Left lung (tissue), 10 donors: ENCODE results near the gene ADAMTS6. TPM values are rescaled to one million over a fixed set of nuclear protein-coding genes. Genes with fewer than 3 reads are reported as not detected.
"Not testable (repeated sequence)": the region's sequence is repeated elsewhere in the genome, so short reads cannot be mapped to it uniquely, and the experiment has no call there.

ENCODE experiments used
- ATAC-seq: fragments of 200-7000 bp; cut with Tn5 transposase; one replicate; pipeline ENCODE4 v1.9.1; 2020; ENCODE audit warnings: moderate library complexity
- DNase-seq, 4 donors: peaks; one replicate each; pipeline ENCODE4 v3.0.0-alpha.2; 2013 to 2020
- H3K27ac ChIP-seq, 2 donors: fragments of 200-600 bp; sonication (generic) in 1 of 2; one replicate each; pipeline versions ENCODE4 v1.5.0 to v1.8.0; 2020 to 2021
- H3K27me3 ChIP-seq, 2 donors: fragments of 200-600 bp; sonication (generic) in 1 of 2; one replicate each; pipeline versions ENCODE4 v1.5.0 to v1.8.0; 2020 to 2021
- H3K36me3 ChIP-seq, 2 donors: fragments of 200-600 bp; sonication (generic) in 1 of 2; one replicate each; pipeline versions ENCODE4 v1.5.0 to v1.8.0; 2020 to 2021
- H3K4me1 ChIP-seq, 2 donors: fragments of 200-600 bp; one replicate each; pipeline ENCODE4 v1.8.0; 2021
- H3K4me3 ChIP-seq, 2 donors: fragments of 200-600 bp; sonication (generic) in 1 of 2; one replicate each; pipeline versions ENCODE4 v1.5.0 to v1.8.0; 2020 to 2021; ENCODE audit warnings: mild to moderate bottlenecking in 1 of 2
- H3K9me3 ChIP-seq, 2 donors: fragments of 200-600 bp; sonication (generic) in 1 of 2; one replicate each; pipeline versions ENCODE4 v1.5.0 to v1.8.0; 2020 to 2021
- CTCF ChIP-seq, 2 donors: fragments of 200-600 bp; sonication (generic) in 1 of 2; IDR thresholded peaks; one replicate each; pipeline versions ENCODE4 v1.5.0 to v1.8.0; 2021; ENCODE audit warnings: antibody characterized with exemption in 2 of 2
- intact Hi-C, 2 donors: fragments of 100-400 bp; cut with DNase I; formaldehyde crosslinking; loops; one replicate each; pipeline versions ENCODE4 v1.11.2 to v1.14.2; 2022
- polyA plus RNA-seq, 6 donors: library from polyadenylated mRNA; unstranded; fragments of 120-200 nt; gene quantifications; one replicate each; pipeline ENCODE4 v1.2.1, GENCODE V29; 2013; ENCODE audit not compliant: insufficient read length in 6 of 6
- total RNA-seq, 2 donors: library from RNA; stranded (reverse); fragmentation: NEBNext Ultra II Directional; extraction: Animal tissue kit (Norgen Biotek cat#: 25700); gene quantifications; one replicate each; pipeline ENCODE4 v1.2.1, GENCODE V29; 2021
- donor health status: DM: no; HTN: yes; CAD: no.
- donor health status: DM: no; HTN: no; CAD: no.

The ADAMTS6 gene
- total and polyA plus RNA-seq, 8 donors, result 5.8 to 27.2 (median 11.2) TPM

- H3K27ac ChIP-seq, result no peak overlapping the region
- no peaks in the 10 kb centered on the region for H3K27me3 ChIP-seq
- no peaks in the 10 kb centered on the region for H3K4me1 ChIP-seq
- no peak for TF ChIP-seq CTCF (IDR thresholded peaks at IDR 0.05)
- H3K4me3 ChIP-seq, result no peak overlapping the region
- H3K9me3 ChIP-seq, result no peaks in the 10 kb centered on the region
- DNase-seq (no peak), ATAC-seq (no peak)
- intact Hi-C loops, result no loop called here
- no peaks in the 10 kb centered on the region for H3K36me3 ChIP-seq
Observed at GRCh38 chr5:65190328-65191053, 291.2 kb downstream of the ADAMTS6 start.

- Histone ChIP-seq H3K4me1 (no peaks in the 10 kb centered on the region), H3K36me3 (no peaks in the 10 kb centered on the region)
Observed at GRCh38 chr5:65186646-65187227, 295.0 kb downstream of the ADAMTS6 start.

GRCh38 chr5:65185468-65185867 is 296.3 kb downstream of the ADAMTS6 start:
- DNase-seq (no peak), ATAC-seq (no peak)
- intact Hi-C loops, result no loop called here
- no peaks in the 10 kb centered on the region for H3K36me3 ChIP-seq
- no peaks in the 10 kb centered on the region for H3K4me1 ChIP-seq
- no peaks in the 10 kb centered on the region for H3K27me3 ChIP-seq
- H3K4me3 ChIP-seq, result no peak overlapping the region
- TF ChIP-seq CTCF (IDR thresholded peaks at IDR 0.05), result no peak
- no peak overlapping the region for H3K27ac ChIP-seq
- no peaks in the 10 kb centered on the region for H3K9me3 ChIP-seq

More at GRCh38 chr5:65186646-65187227, 295.0 kb downstream of the ADAMTS6 start:
- no peaks in the 10 kb centered on the region for H3K9me3 ChIP-seq
- intact Hi-C loops, result no loop called here
- TF ChIP-seq CTCF (IDR thresholded peaks at IDR 0.05), result no peak
- H3K4me3 ChIP-seq, result no peak overlapping the region
- no peak for DNase-seq
- ATAC-seq, result no peak
- H3K27me3 ChIP-seq, result no peaks in the 10 kb centered on the region
- H3K27ac ChIP-seq, result no peak overlapping the region

GRCh38 chr5:65184780-65185179 is 296.9 kb downstream of the ADAMTS6 start:
- Histone ChIP-seq H3K9me3 (no peaks in the 10 kb centered on the region), H3K36me3 (no peaks in the 10 kb centered on the region), H3K4me1 (no peaks in the 10 kb centered on the region), H3K27me3 (no peaks in the 10 kb centered on the region), H3K27ac (no peak overlapping the region), H3K4me3 (no peak overlapping the region)
- intact Hi-C loops, result no loop called here
- DNase-seq (no peak), ATAC-seq (no peak)
- TF ChIP-seq CTCF (IDR thresholded peaks at IDR 0.05), result no peak

GRCh38 chr5:65174231-65174630 is 307.5 kb downstream of the ADAMTS6 start:
- DNase-seq, H3K9me3 ChIP-seq, intact Hi-C loops, H3K4me1 ChIP-seq, H3K27me3 ChIP-seq, ATAC-seq, H3K4me3 ChIP-seq, H3K27ac ChIP-seq, H3K36me3 ChIP-seq: not testable (repeated sequence)
